ENCODE measurements around the gene ABCE1.

Gene ABCE1

DNA sequence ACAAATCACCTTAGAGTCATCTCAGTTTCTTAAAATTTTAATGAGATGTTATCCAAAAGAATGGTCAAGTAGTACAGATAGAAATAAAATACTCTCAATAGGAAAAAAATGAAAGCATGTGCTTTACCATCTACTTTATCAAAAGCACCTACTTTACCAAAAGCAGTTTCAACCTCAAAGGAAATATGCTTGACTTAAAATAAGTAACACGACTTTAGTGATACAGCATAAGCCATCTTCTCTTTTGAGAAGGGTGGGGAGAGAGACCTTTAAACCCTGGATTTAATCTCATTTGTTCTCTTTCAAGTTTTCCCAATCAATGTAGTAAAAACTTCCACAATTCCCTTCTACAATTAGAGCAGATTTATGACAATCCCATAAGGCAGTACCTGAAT lies 55.8 kb downstream of the ABCE1 start:
- peaks cover 91% of the 10 kb centered on the region for H3K36me3 ChIP-seq (ENCODE audit: control insufficient read depth, low read length)
- TF ChIP-seq, protein P1, sequence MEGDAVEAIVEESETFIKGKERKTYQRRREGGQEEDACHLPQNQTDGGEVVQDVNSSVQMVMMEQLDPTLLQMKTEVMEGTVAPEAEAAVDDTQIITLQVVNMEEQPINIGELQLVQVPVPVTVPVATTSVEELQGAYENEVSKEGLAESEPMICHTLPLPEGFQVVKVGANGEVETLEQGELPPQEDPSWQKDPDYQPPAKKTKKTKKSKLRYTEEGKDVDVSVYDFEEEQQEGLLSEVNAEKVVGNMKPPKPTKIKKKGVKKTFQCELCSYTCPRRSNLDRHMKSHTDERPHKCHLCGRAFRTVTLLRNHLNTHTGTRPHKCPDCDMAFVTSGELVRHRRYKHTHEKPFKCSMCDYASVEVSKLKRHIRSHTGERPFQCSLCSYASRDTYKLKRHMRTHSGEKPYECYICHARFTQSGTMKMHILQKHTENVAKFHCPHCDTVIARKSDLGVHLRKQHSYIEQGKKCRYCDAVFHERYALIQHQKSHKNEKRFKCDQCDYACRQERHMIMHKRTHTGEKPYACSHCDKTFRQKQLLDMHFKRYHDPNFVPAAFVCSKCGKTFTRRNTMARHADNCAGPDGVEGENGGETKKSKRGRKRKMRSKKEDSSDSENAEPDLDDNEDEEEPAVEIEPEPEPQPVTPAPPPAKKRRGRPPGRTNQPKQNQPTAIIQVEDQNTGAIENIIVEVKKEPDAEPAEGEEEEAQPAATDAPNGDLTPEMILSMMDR (IDR thresholded peaks at IDR 0.05; ENCODE audit: low read depth, low read length, poor library complexity, severe bottlenecking): no peak
- no peak for TF ChIP-seq EZH2phosphoT487 (IDR thresholded peaks at IDR 0.05; ENCODE audit: borderline replicate concordance, low read length)
- no peaks in the 10 kb centered on the region for H4K20me1 ChIP-seq (ENCODE audit: control insufficient read depth, insufficient read depth, low read depth, low read length)

DNA sequence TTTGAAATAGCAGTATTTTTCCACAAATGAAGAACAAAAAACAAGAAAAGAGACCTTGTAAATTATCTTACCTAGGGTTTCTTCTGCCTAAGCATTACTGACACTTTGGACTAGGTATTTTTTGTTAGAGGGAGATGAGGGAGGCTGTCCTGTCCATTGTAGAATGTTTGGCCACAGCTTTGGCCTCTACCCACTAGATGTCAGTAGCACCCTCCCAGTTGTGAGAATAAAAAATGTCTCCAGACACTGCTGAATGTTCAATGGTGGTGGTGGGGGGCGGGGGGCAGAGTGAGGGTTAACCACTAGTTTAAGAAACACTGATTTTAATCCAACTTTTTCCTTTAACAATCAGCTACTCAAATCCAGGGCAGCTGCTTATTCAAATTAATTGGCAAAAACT lies 56.5 kb downstream of the ABCE1 start:
- Histone ChIP-seq H3K4me3 (ENCODE audit: low read length) (no peak overlapping the region), H3K4me2 (ENCODE audit: low read length) (no peak overlapping the region), H3K27ac (ENCODE audit: low read depth, low read length) (no peak overlapping the region), H3K27me3 (ENCODE audit: control insufficient read depth, low read length) (no peaks in the 10 kb centered on the region), H3K9me3 (ENCODE audit: control insufficient read depth, insufficient read depth, low read length) (no peaks in the 10 kb centered on the region), H3K9me2 (replicated peaks; ENCODE audit: control insufficient read depth, low read length) (no peaks in the 10 kb centered on the region), H3K79me2 (ENCODE audit: control insufficient read depth, low read length) (peaks cover 12% of the 10 kb centered on the region), H3K36me3 (ENCODE audit: control insufficient read depth, low read length) (peaks cover 91% of the 10 kb centered on the region), H3K4me1 (ENCODE audit: control insufficient read depth, low read length) (peaks cover 19% of the 10 kb centered on the region), H4K20me1 (ENCODE audit: control insufficient read depth, insufficient read depth, low read depth, low read length) (no peaks in the 10 kb centered on the region), H3F3A (ENCODE audit: control insufficient read depth, insufficient read depth) (no peaks in the 10 kb centered on the region)
- TF ChIP-seq EZH2phosphoT487 (IDR thresholded peaks at IDR 0.05; ENCODE audit: borderline replicate concordance, low read length): no peak
- TF ChIP-seq, protein P1 (IDR thresholded peaks at IDR 0.05; ENCODE audit: low read depth, low read length, poor library complexity, severe bottlenecking): peak; percentile 59

More for the DNA sequence above, 55.8 kb downstream of the ABCE1 start:
- Histone ChIP-seq H3K4me1 (ENCODE audit: control insufficient read depth, low read length) (peaks cover 19% of the 10 kb centered on the region), H3K9me2 (replicated peaks; ENCODE audit: control insufficient read depth, low read length) (no peaks in the 10 kb centered on the region), H3K9me3 (ENCODE audit: control insufficient read depth, insufficient read depth, low read length) (no peaks in the 10 kb centered on the region), H3K27ac (ENCODE audit: low read depth, low read length) (no peak overlapping the region), H3K79me2 (ENCODE audit: control insufficient read depth, low read length) (peaks cover 7% of the 10 kb centered on the region), H3F3A (ENCODE audit: control insufficient read depth, insufficient read depth) (no peaks in the 10 kb centered on the region), H3K27me3 (ENCODE audit: control insufficient read depth, low read length) (no peaks in the 10 kb centered on the region), H3K4me2 (ENCODE audit: low read length) (no peak overlapping the region), H3K4me3 (ENCODE audit: low read length) (no peak overlapping the region)

DNA sequence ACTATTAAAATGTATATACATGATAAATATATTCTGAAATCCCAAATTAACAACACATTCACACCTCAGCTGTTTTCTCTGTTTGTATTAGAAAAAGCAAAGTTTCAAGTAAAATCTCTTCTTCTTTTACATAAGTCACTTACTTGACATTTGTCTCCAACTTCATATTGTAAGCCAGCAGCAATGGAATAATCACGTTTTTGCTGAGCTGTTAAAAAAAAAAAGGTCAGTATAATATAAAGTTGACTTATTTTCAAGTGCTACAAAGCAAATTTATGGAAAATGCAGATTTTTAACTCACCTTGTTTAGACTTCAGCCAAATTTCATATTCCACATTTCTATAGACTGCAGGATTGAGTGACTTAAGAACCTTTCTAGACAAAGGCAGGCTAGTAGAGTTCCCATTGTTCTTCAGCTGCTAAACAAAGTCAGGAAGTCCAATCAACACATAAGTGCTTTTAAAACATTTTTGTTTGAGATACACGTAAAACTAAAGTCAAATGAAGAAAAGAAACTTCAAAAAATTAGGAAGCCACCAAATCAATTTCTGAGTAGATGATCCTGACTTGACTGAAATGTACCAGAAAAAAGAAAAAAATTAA lies 57.3 kb downstream of the ABCE1 start:
- 0 out of 2 replicates have a peak, but pooled peaks cover 4% of the 10 kb centered on the region for H3F3A ChIP-seq (ENCODE audit: control insufficient read depth, insufficient read depth)
- peaks cover 18% of the 10 kb centered on the region for H3K79me2 ChIP-seq (ENCODE audit: control insufficient read depth, low read length)
- no peaks in the 10 kb centered on the region for H3K9me3 ChIP-seq (ENCODE audit: control insufficient read depth, insufficient read depth, low read length)
- no peaks in the 10 kb centered on the region for H4K20me1 ChIP-seq (ENCODE audit: control insufficient read depth, insufficient read depth, low read depth, low read length)
- no peaks in the 10 kb centered on the region for H3K27me3 ChIP-seq (ENCODE audit: control insufficient read depth, low read length)
- H3K4me1 ChIP-seq (ENCODE audit: control insufficient read depth, low read length): peaks cover 19% of the 10 kb centered on the region
- no peak for TF ChIP-seq EZH2phosphoT487 (IDR thresholded peaks at IDR 0.05; ENCODE audit: borderline replicate concordance, low read length)
- TF ChIP-seq, protein P1 (IDR thresholded peaks at IDR 0.05; ENCODE audit: low read depth, low read length, poor library complexity, severe bottlenecking): no peak
- peaks cover 91% of the 10 kb centered on the region for H3K36me3 ChIP-seq (ENCODE audit: control insufficient read depth, low read length)
- no peaks in the 10 kb centered on the region for H3K9me2 ChIP-seq (replicated peaks; ENCODE audit: control insufficient read depth, low read length)
- no peak overlapping the region for H3K4me3 ChIP-seq (ENCODE audit: low read length)
- H3K27ac ChIP-seq (ENCODE audit: low read depth, low read length): no peak overlapping the region
- H3K4me2 ChIP-seq (ENCODE audit: low read length): no peak overlapping the region

Measured in DOHH2 (cell line).